SHP77 treated with DMSO at 0.1 percent for 48 hours (cell line): ENCODE data around the gene RGMA.

Experiments
- DNase-seq: peaks from one replicate; lab custom pipeline; 2025; lab: John Stamatoyannopoulos, UW

The RGMA gene

GRCh38 chr15:93088981-93089726 is at the start of gene RGMA:
Gene RGMA, minus strand, starts transcription at chr15:93089211. Its CDS starts 279 bp downstream, at chr15:93088932.
- DNase-seq, result no peak

GRCh38 chr15:93136606-93137005 is 47.6 kb upstream of the RGMA start:
- DNase-seq, result no peak

- DNase-seq, result no peak
These were observed 47.0 kb upstream of the RGMA start for GRCh38 chr15:93135997-93136397.

- no peak for DNase-seq
These were observed 46.4 kb upstream of the RGMA start for GRCh38 chr15:93135459-93135858.

GRCh38 chr15:93131485-93132095 is 42.6 kb upstream of the RGMA start:
- DNase-seq, result no peak

GRCh38 chr15:93129702-93130488 is 40.9 kb upstream of the RGMA start:
- no peak for DNase-seq

DNA sequence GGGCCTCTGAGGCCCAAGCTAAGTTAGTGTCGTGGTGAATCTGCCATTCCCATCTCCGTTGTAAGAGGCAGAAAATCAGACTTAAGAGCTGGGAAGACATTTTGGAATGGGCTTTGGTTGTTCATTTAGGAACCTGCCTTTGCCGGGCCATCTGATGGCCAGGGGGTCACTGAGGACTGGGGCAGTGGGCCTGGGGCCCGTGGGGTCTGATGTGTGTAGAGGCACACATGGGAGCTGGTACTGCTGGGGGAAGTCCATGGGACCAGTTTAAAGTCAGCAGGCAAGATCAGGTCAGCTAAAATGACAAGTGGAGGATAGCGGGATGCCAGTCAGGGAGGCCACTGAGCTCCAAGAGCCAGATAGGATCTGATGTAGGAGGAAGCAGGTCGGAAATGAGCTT is 38.3 kb upstream of the RGMA start:
- DNase-seq, result no peak

DNA sequence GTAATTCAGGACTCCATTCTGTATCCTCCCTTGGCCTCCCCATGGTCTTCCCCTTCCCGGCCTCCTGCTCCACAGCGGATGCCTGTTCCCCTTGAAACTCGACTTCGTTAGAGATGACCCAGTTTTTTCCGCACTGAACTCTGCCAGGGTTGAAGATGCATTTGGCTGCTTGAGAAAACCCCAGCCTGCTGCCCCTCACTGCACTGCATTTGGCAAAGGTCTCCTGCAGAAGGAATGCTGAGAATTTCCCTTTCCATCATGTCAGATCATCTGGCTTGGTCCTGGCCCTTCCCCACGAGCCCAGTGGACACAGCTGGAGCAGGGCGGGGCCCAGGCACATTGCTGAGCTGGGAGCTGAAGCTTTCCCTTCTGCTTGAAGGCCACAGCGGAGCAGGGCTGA is 37.6 kb upstream of the RGMA start:
- DNase-seq, result no peak

DNA sequence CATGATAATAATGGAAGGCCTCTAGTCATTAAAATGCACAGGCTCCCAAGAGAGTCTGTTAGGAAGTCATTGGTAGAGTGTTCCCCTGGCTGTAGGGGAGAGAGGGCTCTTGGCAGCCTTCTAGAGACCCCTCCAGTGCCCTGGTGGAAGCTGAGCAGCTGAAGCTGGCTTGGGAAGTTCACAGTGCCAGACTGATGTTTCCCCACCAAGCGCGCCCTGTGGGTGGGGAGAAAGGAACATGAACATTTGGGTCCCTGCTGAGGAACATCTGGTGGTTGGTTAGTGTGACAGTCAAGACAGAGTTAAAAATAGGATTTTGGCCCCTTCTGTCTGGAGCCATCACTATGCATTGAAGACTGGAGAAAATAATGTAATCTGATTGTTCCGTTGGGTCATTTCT is 37.1 kb upstream of the RGMA start:
- DNase-seq, result no peak

DNA sequence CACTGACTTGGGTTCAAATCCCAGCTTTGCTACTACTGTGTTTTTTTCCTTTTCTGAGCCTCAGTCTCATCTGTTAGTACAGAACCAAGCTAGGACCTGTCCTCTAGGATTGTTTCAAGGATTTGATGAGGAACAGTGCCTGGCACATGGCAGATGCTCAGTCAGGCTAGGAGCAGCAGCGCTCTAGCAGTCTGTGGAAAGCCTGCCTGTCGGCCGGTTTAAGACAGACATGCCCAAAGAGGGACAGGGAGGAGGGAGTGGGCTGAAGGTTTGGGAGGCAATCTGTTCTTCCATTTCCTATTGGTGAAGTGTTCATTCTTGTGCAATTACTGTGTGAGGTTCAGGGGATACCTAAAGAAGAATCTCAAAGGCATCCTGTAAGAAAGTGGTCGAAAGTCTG is 35.1 kb upstream of the RGMA start:
- no peak for DNase-seq

GRCh38 chr15:93121973-93122910 is 33.2 kb upstream of the RGMA start:
- no peak for DNase-seq

DNA sequence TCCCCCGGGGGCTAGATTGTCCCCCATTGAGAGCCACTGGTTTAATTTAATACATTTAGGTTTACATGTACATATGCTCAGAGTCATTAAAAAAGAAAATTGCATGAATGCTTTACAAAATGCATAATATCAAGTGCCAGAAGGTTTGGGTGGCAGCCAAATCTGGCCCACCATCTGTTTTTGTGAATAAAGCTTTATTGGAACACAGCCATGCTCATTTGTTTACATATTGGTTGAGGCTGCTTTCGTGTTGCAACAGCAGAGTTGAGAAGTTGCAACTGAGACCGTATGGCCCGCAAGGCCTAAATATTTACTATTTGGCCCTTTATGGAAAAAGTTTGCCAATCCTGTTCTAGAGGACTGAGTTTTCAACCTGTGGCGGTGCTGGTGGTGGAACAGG is 32.1 kb upstream of the RGMA start:
- DNase-seq, result no peak

DNA sequence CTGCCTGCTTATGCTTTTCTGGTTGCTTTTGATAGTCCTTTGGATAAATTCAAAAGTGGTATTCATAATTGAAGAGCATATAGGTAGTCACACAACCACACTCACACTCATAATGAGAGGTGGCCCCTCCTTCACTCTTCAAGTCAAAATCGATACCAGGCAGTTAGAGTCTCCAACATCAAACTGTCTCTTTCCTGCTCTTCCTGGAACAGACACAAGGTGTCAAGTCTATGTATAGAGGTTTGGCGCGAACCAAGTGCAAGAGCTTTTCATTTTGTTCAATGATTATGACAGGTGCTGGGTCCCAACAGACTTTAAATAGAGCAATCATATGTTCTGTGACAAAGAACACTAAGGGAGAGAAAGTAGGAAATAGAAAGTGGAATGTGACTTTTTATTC is 29.9 kb upstream of the RGMA start:
- no peak for DNase-seq

DNA sequence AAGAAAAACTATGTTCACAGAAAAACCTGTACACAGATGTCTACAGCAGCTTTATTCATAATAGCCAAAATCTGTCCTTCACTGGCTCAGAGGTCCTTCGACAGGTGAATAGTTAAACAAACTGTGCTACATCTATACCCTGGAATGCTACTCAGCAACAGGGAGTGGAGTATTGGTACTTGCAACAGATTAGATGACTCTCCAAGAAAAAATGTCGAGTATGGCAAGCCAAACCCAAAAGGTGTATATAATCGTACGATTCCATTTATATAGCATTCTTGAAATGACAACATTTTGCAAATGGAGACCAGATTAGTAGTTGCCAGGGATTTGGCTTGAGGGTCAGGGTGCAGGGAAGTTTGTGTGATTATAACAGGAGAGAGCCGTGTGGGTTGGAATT is 22.4 kb upstream of the RGMA start:
- DNase-seq, result no peak

GRCh38 chr15:93110502-93111040 is 21.6 kb upstream of the RGMA start:
- no peak for DNase-seq

DNA sequence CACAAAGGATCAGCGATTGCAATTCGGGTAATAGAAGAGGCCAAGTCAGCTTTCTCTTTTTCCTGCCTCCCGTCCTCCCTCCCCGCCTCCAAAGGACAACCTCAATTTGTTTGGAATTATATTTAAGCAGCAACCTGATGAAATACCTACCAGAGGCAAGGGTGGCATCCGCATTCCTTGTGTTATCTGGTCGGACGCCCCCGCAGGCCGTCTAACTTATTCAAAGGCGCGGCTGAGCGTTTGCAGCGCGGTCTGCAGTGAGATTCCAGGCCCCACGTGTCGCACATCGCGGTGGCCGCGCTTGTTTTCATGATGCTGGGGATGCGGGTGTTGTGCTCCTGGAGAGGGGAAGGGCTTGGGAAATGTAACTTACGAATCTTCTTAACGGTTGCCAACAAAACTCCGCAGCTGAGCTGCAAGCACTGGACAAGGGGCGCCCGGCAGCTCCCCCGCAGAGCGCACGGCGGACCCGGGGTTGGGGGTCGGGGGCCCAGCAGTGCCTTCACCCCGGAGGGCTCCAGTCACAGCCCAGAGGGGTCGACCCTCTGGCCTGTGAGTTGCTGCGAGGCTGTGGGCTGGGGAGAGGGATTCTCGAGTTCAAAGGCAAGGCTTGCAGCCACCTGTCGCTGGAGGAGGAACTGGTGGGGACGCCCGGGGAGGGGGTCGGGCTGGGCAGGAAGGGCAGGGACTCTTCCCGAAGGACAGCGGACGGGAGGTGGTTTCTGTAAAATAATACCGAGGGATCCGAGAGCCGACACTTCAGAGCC is 20.5 kb upstream of the RGMA start:
- no peak for DNase-seq

GRCh38 chr15:93107646-93108045 is 18.6 kb upstream of the RGMA start:
- DNase-seq, result no peak

DNA sequence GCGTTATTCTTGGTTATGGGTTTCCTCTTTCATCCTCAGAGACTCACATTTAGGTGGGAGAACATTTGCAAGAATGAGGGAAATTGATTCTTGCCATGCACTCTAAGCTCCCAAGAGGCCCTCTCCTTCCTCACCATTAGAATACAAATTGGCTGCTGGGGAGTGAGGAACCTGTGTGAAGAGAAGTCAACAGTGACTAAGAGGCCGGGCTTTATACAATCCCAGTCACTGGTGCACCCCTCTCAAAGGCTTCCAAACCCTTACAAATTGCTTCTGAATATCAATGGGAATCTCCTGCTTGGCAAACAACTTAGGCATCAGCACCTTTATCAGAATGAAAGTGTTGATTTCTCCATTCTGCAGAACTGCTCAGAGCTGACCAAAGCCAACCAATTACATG is 16.5 kb upstream of the RGMA start:
- DNase-seq, result no peak

- no peak for DNase-seq
These were observed 14.8 kb upstream of the RGMA start for GRCh38 chr15:93103823-93104222.

DNA sequence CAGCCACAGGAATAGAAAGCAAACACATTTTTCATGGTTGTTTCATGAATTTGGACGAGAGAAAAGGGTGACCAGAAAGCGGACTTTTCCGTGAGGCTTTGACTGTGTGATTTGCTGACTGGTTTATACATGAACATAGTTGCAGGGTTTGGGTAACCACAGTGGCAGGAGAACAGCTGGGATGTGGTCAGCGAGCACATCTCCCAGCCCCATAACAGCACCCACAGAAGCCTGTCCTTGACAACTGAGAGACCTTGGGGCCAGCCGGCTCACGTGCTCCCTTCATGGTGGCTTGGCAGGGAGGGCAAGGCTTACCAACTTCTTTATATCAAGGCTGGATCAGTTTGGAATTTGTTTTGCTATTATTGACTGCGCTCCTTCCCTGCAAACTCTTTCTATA is 13.2 kb upstream of the RGMA start:
- no peak for DNase-seq

- DNase-seq, result no peak
These were observed 4.8 kb upstream of the RGMA start for GRCh38 chr15:93093765-93094164.
